ENCODE results near the gene LRRD1.
"Not testable (repeated sequence)": the region's sequence is repeated elsewhere in the genome, so short reads cannot be mapped to it uniquely, and the experiment has no call there.

The LRRD1 gene

DNA sequence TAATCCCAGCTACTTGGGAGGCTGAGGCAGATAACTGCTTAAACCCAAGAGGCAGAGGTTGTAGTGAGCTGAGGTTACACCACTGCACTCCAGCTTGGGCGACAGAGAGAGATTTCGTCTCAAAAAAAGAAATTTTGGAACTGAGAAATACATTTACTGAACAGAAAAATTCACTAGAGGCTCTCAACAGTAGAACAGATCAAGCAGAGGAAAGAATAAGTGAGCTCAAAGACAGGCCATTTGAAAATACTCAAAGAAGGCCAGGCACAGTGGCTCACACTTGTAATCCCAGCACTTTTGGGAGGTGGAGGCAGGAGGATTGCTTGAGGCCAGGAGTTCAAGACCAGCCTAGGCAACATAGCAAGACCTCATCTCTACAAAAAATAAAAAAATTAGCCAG lies 9.4 kb downstream of the LRRD1 start:
- not testable (repeated sequence) for DNase-seq; H3K23ac ChIP-seq (ENCODE audit: low read length); H3K9me3 ChIP-seq (ENCODE audit: insufficient read depth, low read depth, low read length); H3K79me2 ChIP-seq (ENCODE audit: control insufficient read depth, insufficient read depth, low read length, poor library complexity); H2BK120ac ChIP-seq (ENCODE audit: insufficient read depth, low read length, poor library complexity); H3K4me2 ChIP-seq (ENCODE audit: low read length); H4K12ac ChIP-seq (ENCODE audit: low read depth, low read length); H3K9ac ChIP-seq (ENCODE audit: low read length); H2BK5ac ChIP-seq (ENCODE audit: low read depth, low read length, poor library complexity); H3K27ac ChIP-seq (ENCODE audit: low read depth, low read length); H3K18ac ChIP-seq (ENCODE audit: low read length); H2AFZ ChIP-seq (ENCODE audit: insufficient read depth, low read length, poor library complexity); H3K4me1 ChIP-seq (ENCODE audit: control insufficient read depth in 1 of 2, insufficient read depth in 2 of 2, low read length in 2 of 2); H4K91ac ChIP-seq (ENCODE audit: low read depth, low read length); H3K79me1 ChIP-seq (ENCODE audit: low read length); H2BK12ac ChIP-seq (ENCODE audit: low read length); H2AK5ac ChIP-seq (ENCODE audit: low read length); H3K27me3 ChIP-seq (ENCODE audit: insufficient read depth, low read length); H3K4me3 ChIP-seq (ENCODE audit: low read depth, low read length); H3K4ac ChIP-seq (ENCODE audit: low read depth, low read length); H4K8ac ChIP-seq (ENCODE audit: low read depth, low read length); H3K14ac ChIP-seq (ENCODE audit: low read length); H3K36me3 ChIP-seq (ENCODE audit: control insufficient read depth in 1 of 2, insufficient read depth in 2 of 2, low read length in 2 of 2)
- WGBS (ENCODE audit: extremely low coverage, insufficient coverage, insufficient read length): no CpG with 5 or more reads among the region's 2 CpGs

DNA sequence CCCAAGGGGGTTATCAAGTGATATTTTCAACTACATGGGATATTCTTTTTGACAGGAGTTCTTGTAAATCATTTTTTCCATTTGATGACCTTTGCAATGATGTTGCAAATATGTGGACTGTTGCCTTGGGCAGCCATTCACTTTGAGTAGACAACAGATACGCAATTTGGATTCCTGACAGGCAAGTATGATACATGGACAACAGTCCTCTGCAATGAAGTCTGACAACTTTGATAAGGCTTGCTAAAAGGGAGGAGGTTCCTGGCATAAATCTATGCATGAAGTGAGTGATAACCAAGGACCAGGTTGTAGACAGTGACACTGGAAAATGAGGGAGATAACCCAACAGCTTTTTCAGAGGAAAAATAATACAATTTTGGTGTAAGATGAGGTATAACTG lies 17.7 kb downstream of the LRRD1 start:
- Histone ChIP-seq H4K8ac (ENCODE audit: low read depth, low read length) (no peak overlapping the region), H3K4me3 (ENCODE audit: low read depth, low read length) (no peak overlapping the region), H3K27me3 (ENCODE audit: insufficient read depth, low read length) (no peaks in the 10 kb centered on the region), H4K91ac (ENCODE audit: low read depth, low read length) (no peak overlapping the region), H2BK12ac (ENCODE audit: low read length) (no peak overlapping the region), H3K4me1 (ENCODE audit: control insufficient read depth in 1 of 2, insufficient read depth in 2 of 2, low read length in 2 of 2) (no peaks in the 10 kb centered on the region), H3K9me3 (ENCODE audit: insufficient read depth, low read depth, low read length) (no peaks in the 10 kb centered on the region), H3K4ac (ENCODE audit: low read depth, low read length) (no peak overlapping the region), H2BK5ac (ENCODE audit: low read depth, low read length, poor library complexity) (no peak overlapping the region), H3K14ac (ENCODE audit: low read length) (no peak overlapping the region), H3K27ac (ENCODE audit: low read depth, low read length) (no peak overlapping the region), H3K36me3 (ENCODE audit: control insufficient read depth in 1 of 2, insufficient read depth in 2 of 2, low read length in 2 of 2) (no peaks in the 10 kb centered on the region), H3K4me2 (ENCODE audit: low read length) (no peak overlapping the region), H4K12ac (ENCODE audit: low read depth, low read length) (no peak overlapping the region), H3K79me1 (ENCODE audit: low read length) (peaks cover 2% of the 10 kb centered on the region), H2AK5ac (ENCODE audit: low read length) (no peak overlapping the region), H3K9ac (ENCODE audit: low read length) (no peak overlapping the region), H3K18ac (ENCODE audit: low read length) (no peak overlapping the region), H3K79me2 (ENCODE audit: control insufficient read depth, insufficient read depth, low read length, poor library complexity) (no peaks in the 10 kb centered on the region), H2BK120ac (ENCODE audit: insufficient read depth, low read length, poor library complexity) (no peak overlapping the region), H2AFZ (ENCODE audit: insufficient read depth, low read length, poor library complexity) (no peak overlapping the region), H3K23ac (ENCODE audit: low read length) (no peak overlapping the region)
- no CpG with 5 or more reads among the region's 1 CpG for WGBS (ENCODE audit: extremely low coverage, insufficient coverage, insufficient read length)
- peak; percentile 30 to 81 for DNase-seq

DNA sequence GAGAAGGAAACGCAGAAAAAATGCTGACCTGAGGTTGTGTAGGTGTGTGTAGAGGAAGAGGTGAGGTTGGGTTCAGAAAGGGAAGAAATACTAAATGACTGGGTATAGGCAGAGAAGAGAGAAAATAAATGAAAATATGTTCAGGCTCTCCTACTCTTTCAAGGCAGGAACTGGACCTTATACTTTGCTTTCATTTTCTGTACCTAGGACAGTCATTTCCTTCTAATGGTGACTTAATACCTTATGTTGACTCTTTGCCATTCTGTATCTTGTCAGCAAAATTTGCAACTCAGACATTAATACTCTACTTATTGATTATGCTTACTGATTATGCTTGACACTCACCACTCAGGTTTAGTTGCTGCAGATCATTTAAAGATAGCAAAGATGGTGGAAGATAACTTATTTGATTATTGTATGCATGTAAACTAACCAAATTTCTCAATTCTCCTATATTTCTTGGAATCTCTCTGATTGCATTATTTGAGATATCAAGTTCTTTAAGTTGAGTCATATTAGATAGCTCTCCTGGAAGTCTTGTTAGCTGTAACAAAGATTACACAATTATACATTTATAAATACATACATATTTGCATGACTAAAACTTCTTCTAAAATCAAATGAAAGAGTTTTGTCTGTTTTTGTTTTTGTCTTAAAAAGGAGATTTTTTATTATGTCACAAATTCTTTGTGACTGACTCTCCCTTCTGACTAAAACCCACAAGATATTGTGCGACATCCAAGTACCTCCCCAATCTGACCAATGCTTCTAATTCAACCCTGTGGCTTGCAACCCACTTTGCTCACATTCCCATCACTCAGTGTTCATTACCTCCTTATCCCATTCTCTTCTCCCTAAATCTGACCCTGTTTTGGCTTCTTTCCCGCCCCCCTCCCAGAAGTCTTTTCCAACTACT lies 20.0 kb downstream of the LRRD1 start:
- Histone ChIP-seq H4K91ac (ENCODE audit: low read depth, low read length) (no peak overlapping the region), H3K14ac (ENCODE audit: low read length) (no peak overlapping the region), H2AK5ac (ENCODE audit: low read length) (no peak overlapping the region), H3K4ac (ENCODE audit: low read depth, low read length) (no peak overlapping the region), H3K4me1 (ENCODE audit: control insufficient read depth in 1 of 2, insufficient read depth in 2 of 2, low read length in 2 of 2) (no peaks in the 10 kb centered on the region), H3K4me2 (ENCODE audit: low read length) (no peak overlapping the region), H3K27me3 (ENCODE audit: insufficient read depth, low read length) (no peaks in the 10 kb centered on the region), H3K9me3 (ENCODE audit: insufficient read depth, low read depth, low read length) (no peaks in the 10 kb centered on the region), H2BK5ac (ENCODE audit: low read depth, low read length, poor library complexity) (no peak overlapping the region), H4K12ac (ENCODE audit: low read depth, low read length) (no peak overlapping the region), H3K27ac (ENCODE audit: low read depth, low read length) (no peak overlapping the region), H3K9ac (ENCODE audit: low read length) (no peak overlapping the region), H2BK120ac (ENCODE audit: insufficient read depth, low read length, poor library complexity) (no peak overlapping the region), H3K36me3 (ENCODE audit: control insufficient read depth in 1 of 2, insufficient read depth in 2 of 2, low read length in 2 of 2) (no peaks in the 10 kb centered on the region), H3K79me2 (ENCODE audit: control insufficient read depth, insufficient read depth, low read length, poor library complexity) (no peaks in the 10 kb centered on the region), H3K79me1 (ENCODE audit: low read length) (no peaks in the 10 kb centered on the region), H3K23ac (ENCODE audit: low read length) (no peak overlapping the region), H2BK12ac (ENCODE audit: low read length) (no peak overlapping the region), H3K18ac (ENCODE audit: low read length) (no peak overlapping the region), H3K4me3 (ENCODE audit: low read depth, low read length) (no peak overlapping the region), H4K8ac (ENCODE audit: low read depth, low read length) (no peak overlapping the region), H2AFZ (ENCODE audit: insufficient read depth, low read length, poor library complexity) (no peak overlapping the region)
- no peak for DNase-seq
- no CpG with 5 or more reads among the region's 3 CpGs for WGBS (ENCODE audit: extremely low coverage, insufficient coverage, insufficient read length)

DNA sequence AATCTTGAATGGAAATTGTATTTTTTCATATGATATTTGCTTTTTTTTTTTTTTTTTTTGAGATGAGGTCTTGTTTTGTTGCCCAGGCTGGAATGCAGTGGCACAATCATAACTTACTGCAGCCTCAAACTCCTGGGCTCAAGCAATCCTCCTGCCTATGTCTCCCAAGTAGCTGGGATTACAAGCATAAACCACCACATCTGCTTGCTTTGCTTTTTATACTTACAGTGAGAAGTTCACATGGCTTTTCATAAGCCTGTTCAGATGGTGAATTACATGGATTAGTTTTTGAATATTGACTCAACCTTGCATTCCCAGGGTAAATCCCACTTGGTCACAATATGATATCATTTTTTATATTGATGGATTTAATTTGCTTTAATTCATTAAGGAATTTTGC lies 22.0 kb downstream of the LRRD1 start:
- Histone ChIP-seq H3K23ac (ENCODE audit: low read length) (no peak overlapping the region), H3K79me1 (ENCODE audit: low read length) (no peaks in the 10 kb centered on the region), H2BK120ac (ENCODE audit: insufficient read depth, low read length, poor library complexity) (no peak overlapping the region), H3K27ac (ENCODE audit: low read depth, low read length) (no peak overlapping the region), H2BK5ac (ENCODE audit: low read depth, low read length, poor library complexity) (no peak overlapping the region), H3K18ac (ENCODE audit: low read length) (no peak overlapping the region), H3K4me3 (ENCODE audit: low read depth, low read length) (no peak overlapping the region), H4K8ac (ENCODE audit: low read depth, low read length) (no peak overlapping the region), H3K27me3 (ENCODE audit: insufficient read depth, low read length) (no peaks in the 10 kb centered on the region), H2BK12ac (ENCODE audit: low read length) (no peak overlapping the region), H3K9me3 (ENCODE audit: insufficient read depth, low read depth, low read length) (no peaks in the 10 kb centered on the region), H3K4me1 (ENCODE audit: control insufficient read depth in 1 of 2, insufficient read depth in 2 of 2, low read length in 2 of 2) (no peaks in the 10 kb centered on the region), H4K12ac (ENCODE audit: low read depth, low read length) (no peak overlapping the region), H3K14ac (ENCODE audit: low read length) (no peak overlapping the region), H4K91ac (ENCODE audit: low read depth, low read length) (no peak overlapping the region), H3K4ac (ENCODE audit: low read depth, low read length) (no peak overlapping the region), H3K36me3 (ENCODE audit: control insufficient read depth in 1 of 2, insufficient read depth in 2 of 2, low read length in 2 of 2) (no peaks in the 10 kb centered on the region), H2AK5ac (ENCODE audit: low read length) (no peak overlapping the region), H3K79me2 (ENCODE audit: control insufficient read depth, insufficient read depth, low read length, poor library complexity) (no peaks in the 10 kb centered on the region), H2AFZ (ENCODE audit: insufficient read depth, low read length, poor library complexity) (no peak overlapping the region), H3K4me2 (ENCODE audit: low read length) (no peak overlapping the region), H3K9ac (ENCODE audit: low read length) (no peak overlapping the region)
- no peak for DNase-seq

All from trophoblast cell (in vitro differentiated cells and primary cell).